HepG2 (cell line): ENCODE data around the gene PLXNA4. TPM values are rescaled to one million over a fixed set of nuclear protein-coding genes. Genes with fewer than 3 reads are reported as not detected.

ENCODE experiments used
- ATAC-seq: fragments of 200-7000 bp; cut with Tn5 transposase; 3 replicates; pipeline ENCODE4 v1.9.1; 2020; ENCODE audit warnings: mild to moderate bottlenecking, moderate library complexity
- BruUV-seq: library from RNA; stranded (reverse); fragments of 400-500 nt; replicated peaks from 2 replicates; lab custom pipeline; 2021; lab: Mats Ljungman, UMichigan
- CTCF ChIA-PET: fragments of 300-600 bp; formaldehyde crosslinking; extraction: SDS; loops from one replicate; lab custom pipeline; 2021; ENCODE audit warnings: low total read pairs, inconsistent platforms, low intra/inter-chr PET ratio; lab: Yijun Ruan, JAX
- POLR2A ChIA-PET: fragments of 350-600 bp; sonication (Branson Sonifier 250); formaldehyde crosslinking; loops from one replicate; lab custom pipeline; 2020; ENCODE audit warnings: antibody characterized with exemption, inconsistent platforms; lab: Yijun Ruan, JAX
- DNase-seq: peaks from one replicate; pipeline ENCODE4 v3.0.0-alpha.2; 2015; ENCODE audit warnings: low spot score
- FAIRE-seq: peaks from 3 replicates; lab custom pipeline; 2011; peaks lifted over from hg19 to GRCh38; lab: Jason Lieb, UNC
- H2AFZ ChIP-seq: one replicate; pipeline ENCODE4 v1.6.1; 2011; ENCODE audit warnings: low read length, inconsistent platforms
- H3K27ac ChIP-seq: fragments of 300-600 bp; 3 replicates; pipeline ENCODE4 v1.8.0; 2011; ENCODE audit warnings: mixed run types, mild to moderate bottlenecking, mixed read lengths, low read length, inconsistent platforms; ENCODE audit not compliant: insufficient read depth; ENCODE audit errors: extremely low read length
- H3K27me3 ChIP-seq, 2 experiments: fragments of 200-600 bp in 1 of 2; 2 replicates in 1 of 2; 3 replicates in 1 of 2; pipeline versions ENCODE4 v1.6.0 to v1.8.0; 2011; ENCODE audit warnings: low read length in 2 of 2, mild to moderate bottlenecking in 2 of 2, moderate library complexity in 2 of 2, inconsistent platforms in 1 of 2; ENCODE audit not compliant: insufficient read depth in 2 of 2, control insufficient read depth in 1 of 2
- H3K36me3 ChIP-seq, 2 experiments: fragments of 200-600 bp in 1 of 2; replicated peaks in 1 of 2; 2 replicates in 1 of 2; 3 replicates in 1 of 2; pipeline versions ENCODE4 v1.5.1 to v1.8.0; 2011; ENCODE audit warnings: low read length in 2 of 2, inconsistent platforms in 1 of 2; ENCODE audit not compliant: insufficient read depth in 2 of 2, control insufficient read depth in 1 of 2
- H3K4me1 ChIP-seq: 2 replicates; pipeline ENCODE4 v1.5.1; 2012; ENCODE audit warnings: low read length, inconsistent platforms; ENCODE audit not compliant: insufficient read depth
- H3K4me2 ChIP-seq: 2 replicates; pipeline ENCODE4 v1.6.0; 2011; ENCODE audit warnings: low read depth, low read length, inconsistent platforms
- H3K4me3 ChIP-seq, 3 experiments: fragments of 200-600 bp in 1 of 3; sonication (generic), shearing (Covaris generic) in 1 of 3; replicated peaks in 1 of 3; 2 replicates each; pipeline ENCODE4 v1.5.1; 2011 to 2016; ENCODE audit warnings: low read length in 3 of 3, inconsistent platforms in 2 of 3, low read depth in 2 of 3, mild to moderate bottlenecking in 2 of 3, control low read depth in 1 of 3, mixed read lengths in 1 of 3; ENCODE audit not compliant: insufficient read depth in 1 of 3
- H3K79me2 ChIP-seq: one replicate; pipeline ENCODE4 v1.6.1; 2011; ENCODE audit warnings: low read length, inconsistent platforms; ENCODE audit not compliant: insufficient read depth
- H3K9ac ChIP-seq: 2 replicates; pipeline ENCODE4 v1.6.0; 2011; ENCODE audit warnings: mild to moderate bottlenecking, low read depth, low read length, inconsistent platforms; ENCODE audit not compliant: insufficient read depth
- H3K9me3 ChIP-seq: 2 replicates; pipeline ENCODE4 v1.5.1; 2012; ENCODE audit warnings: mild to moderate bottlenecking, low read length
- H4K20me1 ChIP-seq: 2 replicates; pipeline ENCODE4 v1.6.0; 2011; ENCODE audit warnings: inconsistent platforms, mild to moderate bottlenecking, low read length, moderate library complexity; ENCODE audit not compliant: insufficient read depth
- EEA1 ChIP-seq: sonication (generic); formaldehyde crosslinking; IDR thresholded peaks from 2 replicates; pipeline ENCODE4 v1.5.1; 2020; ENCODE audit warnings: mild to moderate bottlenecking, missing genetic modification reagents, borderline replicate concordance
- KLF12 ChIP-seq: sonication (generic); formaldehyde crosslinking; IDR thresholded peaks from 2 replicates; pipeline ENCODE4 v1.4.0; 2020; ENCODE audit warnings: missing genetic modification reagents, borderline replicate concordance
- KLF13 ChIP-seq: sonication (generic); formaldehyde crosslinking; IDR thresholded peaks from 2 replicates; pipeline ENCODE4 v1.4.0; 2020; ENCODE audit warnings: mild to moderate bottlenecking, missing genetic modification reagents
- KMT2B ChIP-seq: IDR thresholded peaks from 2 replicates; pipeline ENCODE4 v1.6.1; 2016; ENCODE audit warnings: missing genetic modification reagents, missing compliant biosample characterization
- LCORL ChIP-seq, 2 experiments: fragments of 450-650 bp in 1 of 2; sonication (generic) in 1 of 2; formaldehyde crosslinking in 1 of 2; IDR thresholded peaks; 2 replicates each; pipeline versions ENCODE4 v1.5.0 to v1.6.1; 2017 to 2020; ENCODE audit warnings: antibody characterized with exemption in 1 of 2, missing genetic modification reagents in 1 of 2
- PRMT3 ChIP-seq: sonication (generic); formaldehyde crosslinking; IDR thresholded peaks from 2 replicates; pipeline ENCODE4 v1.8.1; 2022; ENCODE audit warnings: low read depth, mild to moderate bottlenecking, moderate library complexity, missing genetic modification reagents, borderline replicate concordance
- RORA ChIP-seq: sonication (generic); formaldehyde crosslinking; IDR thresholded peaks from 2 replicates; pipeline ENCODE4 v1.5.0; 2020; ENCODE audit warnings: mild to moderate bottlenecking, missing genetic modification reagents, moderate library complexity
- ZMAT3 ChIP-seq: sonication (generic); formaldehyde crosslinking; conservative IDR thresholded peaks from 2 replicates; pipeline ENCODE4 v1.7.0; 2021; ENCODE audit warnings: missing genetic modification reagents
- ZNF263 ChIP-seq: sonication (generic); formaldehyde crosslinking; IDR thresholded peaks from 2 replicates; pipeline ENCODE4 v1.4.0; 2020; ENCODE audit warnings: missing genetic modification reagents
- ZNF30 ChIP-seq: sonication (generic); formaldehyde crosslinking; IDR thresholded peaks from 2 replicates; pipeline ENCODE4 v1.5.0; 2020; ENCODE audit warnings: mild to moderate bottlenecking, missing genetic modification reagents
- ZNF317 ChIP-seq: sonication (generic); formaldehyde crosslinking; IDR thresholded peaks from 2 replicates; pipeline ENCODE4 v1.5.0; 2020; ENCODE audit warnings: mild to moderate bottlenecking, missing genetic modification reagents
- ZNF570 ChIP-seq: sonication (generic); formaldehyde crosslinking; IDR thresholded peaks from 2 replicates; pipeline ENCODE4 v1.4.0; 2020; ENCODE audit warnings: mild to moderate bottlenecking, missing genetic modification reagents, borderline replicate concordance
- WGBS: methylation state at CpG from one replicate; pipeline ENCODE4 v1.1.6; 2017; ENCODE audit warnings: low lambda C conversion rate; 5-methylcytosine and 5-hydroxymethylcytosine counted together
- in situ Hi-C: cut with HindIII; loops from 2 replicates; pipeline ENCODE4 v1.10.0; 2017; ENCODE audit warnings: low pct_unique_long_range_greater_than_20kb; ENCODE audit not compliant: extremely low pct_ligation_motif_present
- intact Hi-C: fragments of 100-400 bp; cut with micrococcal nuclease; formaldehyde crosslinking; loops from one replicate; pipeline ENCODE4 v1.10.0; 2022; ENCODE audit not compliant: unreplicated experiment
- polyA plus RNA-seq, 8 experiments: library from polyadenylated mRNA; depleted of rRNA in 3 of 8; stranded (reverse) in 7 of 8; unstranded in 1 of 8; fragments of >200 nt; fragmentation: Illumina TruSeq in 4 of 8; extraction: Trizol in 4 of 8; gene quantifications; 2 replicates each; pipeline versions ENCODE4 v1.2.1 to v1.2.3, GENCODE V29; 2011 to 2016; ENCODE audit warnings: low read depth in 4 of 8, missing spikeins in 1 of 8, mixed read lengths in 1 of 8; ENCODE audit not compliant: insufficient read depth in 1 of 8
- total RNA-seq, 5 experiments: library from RNA; depleted of rRNA; stranded (reverse); fragments of >200 nt; fragmentation: Illumina TruSeq; extraction: Trizol; gene quantifications; 2 replicates each; pipeline ENCODE4 v1.2.3, GENCODE V29; 2016; ENCODE audit warnings: low read depth in 1 of 5
- TF ChIP-seq, protein P1 (sequence below): sonication (generic); formaldehyde crosslinking; IDR thresholded peaks from 2 replicates; pipeline ENCODE4 v1.8.0; 2022; ENCODE audit warnings: missing genetic modification reagents, mild to moderate bottlenecking, borderline replicate concordance
- TF ChIP-seq, protein P2 (sequence below): conservative IDR thresholded peaks from 2 replicates; pipeline ENCODE4 v1.6.1; 2018; ENCODE audit warnings: missing genetic modification reagents

PLXNA4 gene
- total and polyA plus RNA-seq, 2 of the 13 experiments (the other 11 are each of a cell fraction or from before 2014, with no cell fraction given) = 0.01 to 0.04 TPM

DNA sequence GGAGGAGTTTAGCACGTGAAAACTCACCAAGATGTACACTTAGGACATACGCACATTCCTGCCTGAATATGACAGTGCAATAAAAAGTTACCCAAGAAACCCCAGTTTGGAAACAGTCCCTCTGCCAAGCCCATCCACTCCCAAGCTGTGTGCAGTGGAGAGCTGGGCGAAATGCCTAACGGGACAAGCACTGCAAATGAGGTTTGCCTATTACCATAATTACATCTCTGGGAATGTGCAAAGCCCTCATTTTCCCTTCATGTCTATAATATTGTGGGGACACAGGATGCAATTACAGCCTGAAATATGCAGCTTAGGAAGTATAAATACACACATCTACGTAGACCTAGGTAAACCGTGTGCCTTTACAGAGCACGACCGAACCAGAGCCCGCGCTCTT lies 117.5 kb downstream of the PLXNA4 start (continued):
- TF ChIP-seq ZNF570 (CRISPR knock-in tag) (no peak), ZNF317 (CRISPR knock-in tag) (no peak), RORA (CRISPR knock-in tag) (no peak), ZNF30 (CRISPR knock-in tag) (no peak), KMT2B (CRISPR knock-in tag) (no peak), EEA1 (CRISPR knock-in tag) (no peak), KLF12 (no peak)
- TF ChIP-seq, all 625 proteins: peak for 0

DNA sequence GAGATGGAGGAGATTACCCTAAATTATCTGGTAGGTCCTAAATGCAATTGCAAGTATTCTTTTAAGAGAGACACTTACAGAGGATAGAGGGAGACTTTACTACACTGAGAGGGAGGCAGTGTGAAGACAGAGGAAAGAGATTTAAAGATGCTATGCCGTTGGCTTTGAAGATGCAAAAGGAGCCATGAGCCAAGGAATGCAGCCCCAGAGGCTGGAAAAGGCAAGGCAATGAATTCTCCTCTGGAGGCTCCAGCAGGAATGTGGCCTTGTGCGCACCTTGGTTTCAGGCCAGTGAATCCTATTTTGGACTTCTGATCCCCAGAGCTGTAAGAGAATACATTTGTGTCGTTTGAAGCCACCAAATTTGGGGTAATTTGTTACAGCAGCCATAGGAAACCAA lies 118.6 kb downstream of the PLXNA4 start:
- Histone ChIP-seq H2AFZ (no peak overlapping the region), H4K20me1 (no peaks in the 10 kb centered on the region), H3K9me3 (no peaks in the 10 kb centered on the region), H3K27me3 (no peaks in the 10 kb centered on the region; a peak in 1 of 5 replicates), H3K4me3 (no peak overlapping the region), H3K9ac (no peak overlapping the region), H3K4me2 (no peak overlapping the region), H3K27ac (no peak overlapping the region), H3K79me2 (no peaks in the 10 kb centered on the region), H3K4me1 (no peaks in the 10 kb centered on the region), H3K36me3 (no peaks in the 10 kb centered on the region)
- in situ Hi-C loops (no loop called here), intact Hi-C loops (no loop called here)
- no peak for ATAC-seq
- CTCF ChIA-PET = no interaction called here
- 29% methylated on average over 3 of the region's 3 CpGs for WGBS
- TF ChIP-seq ZNF263 = no peak
- TF ChIP-seq, protein P1, sequence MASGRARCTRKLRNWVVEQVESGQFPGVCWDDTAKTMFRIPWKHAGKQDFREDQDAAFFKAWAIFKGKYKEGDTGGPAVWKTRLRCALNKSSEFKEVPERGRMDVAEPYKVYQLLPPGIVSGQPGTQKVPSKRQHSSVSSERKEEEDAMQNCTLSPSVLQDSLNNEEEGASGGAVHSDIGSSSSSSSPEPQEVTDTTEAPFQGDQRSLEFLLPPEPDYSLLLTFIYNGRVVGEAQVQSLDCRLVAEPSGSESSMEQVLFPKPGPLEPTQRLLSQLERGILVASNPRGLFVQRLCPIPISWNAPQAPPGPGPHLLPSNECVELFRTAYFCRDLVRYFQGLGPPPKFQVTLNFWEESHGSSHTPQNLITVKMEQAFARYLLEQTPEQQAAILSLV (CRISPR knock-in tag) = no peak
- TF ChIP-seq, protein P2, sequence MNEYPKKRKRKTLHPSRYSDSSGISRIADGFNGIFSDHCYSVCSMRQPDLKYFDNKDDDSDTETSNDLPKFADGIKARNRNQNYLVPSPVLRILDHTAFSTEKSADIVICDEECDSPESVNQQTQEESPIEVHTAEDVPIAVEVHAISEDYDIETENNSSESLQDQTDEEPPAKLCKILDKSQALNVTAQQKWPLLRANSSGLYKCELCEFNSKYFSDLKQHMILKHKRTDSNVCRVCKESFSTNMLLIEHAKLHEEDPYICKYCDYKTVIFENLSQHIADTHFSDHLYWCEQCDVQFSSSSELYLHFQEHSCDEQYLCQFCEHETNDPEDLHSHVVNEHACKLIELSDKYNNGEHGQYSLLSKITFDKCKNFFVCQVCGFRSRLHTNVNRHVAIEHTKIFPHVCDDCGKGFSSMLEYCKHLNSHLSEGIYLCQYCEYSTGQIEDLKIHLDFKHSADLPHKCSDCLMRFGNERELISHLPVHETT (CRISPR knock-in tag) = no peak
- no peak for TF ChIP-seq PRMT3 (CRISPR knock-in tag)
- TF ChIP-seq ZMAT3 (CRISPR knock-in tag) = no peak
- TF ChIP-seq KLF13 = no peak
- no peak for TF ChIP-seq LCORL (IDR thresholded peaks at IDR 0.05)
- TF ChIP-seq LCORL (CRISPR knock-in tag; IDR thresholded peaks at IDR 0.05) = no peak
- DNase-seq = no peak
- POLR2A ChIA-PET = no interaction called here
- FAIRE-seq = no peak
- BruUV-seq = no TSS peak
